Measurements from ENCODE around the gene DNAH6. TPM values are rescaled to one million over a fixed set of nuclear protein-coding genes. Genes with fewer than 3 reads are reported as not detected.

The DNAH6 gene
- total RNA-seq, 1 experiment from 2014 or later, result 0.26 TPM

- Histone ChIP-seq H3K14ac (ENCODE audit: insufficient read depth, low read length) (no peak overlapping the region), H3K23me2 (ENCODE audit: insufficient read length, low read depth, low read length, poor library complexity, severe bottlenecking) (no peaks in the 10 kb centered on the region), H2BK5ac (ENCODE audit: insufficient read length, low read length) (no peak overlapping the region), H4K8ac (replicated peaks; ENCODE audit: insufficient read length, low read depth, low read length) (no peak overlapping the region), H3K4me2 (ENCODE audit: insufficient read depth, insufficient read length, low read length) (no peak overlapping the region), H2AFZ (ENCODE audit: low read length) (no peak overlapping the region), H3K79me1 (ENCODE audit: insufficient read depth, low read depth, low read length, poor library complexity, severe bottlenecking) (no peaks in the 10 kb centered on the region), H3K23ac (ENCODE audit: insufficient read length, low read depth, low read length) (no peak overlapping the region), H2BK12ac (ENCODE audit: insufficient read length, low read depth, low read length) (no peak overlapping the region), H3K9ac (ENCODE audit: extremely low read depth, insufficient read length, low read length) (no peak overlapping the region), H2BK120ac (ENCODE audit: low read depth, low read length, poor library complexity, severe bottlenecking) (no peak overlapping the region), H4K20me1 (ENCODE audit: control insufficient read depth, insufficient read depth, insufficient read length) (no peaks in the 10 kb centered on the region), H3T11ph (ENCODE audit: low read length) (no peak overlapping the region), H3K27me3 (ENCODE audit: insufficient read depth, low read length) (no peaks in the 10 kb centered on the region), H3K27ac (ENCODE audit: insufficient read length, low read depth, low read length) (no peak overlapping the region), H3K4ac (ENCODE audit: low read depth, low read length) (no peak overlapping the region), H3K18ac (ENCODE audit: insufficient read length, low read depth, low read length) (no peak overlapping the region), H2BK20ac (ENCODE audit: low read depth, low read length, poor library complexity, severe bottlenecking) (no peak overlapping the region), H4K5ac (ENCODE audit: insufficient read length, low read depth, low read length) (no peak overlapping the region), H3K79me2 (ENCODE audit: insufficient read depth, low read length) (no peaks in the 10 kb centered on the region), H2AK5ac (ENCODE audit: insufficient read length, low read length) (no peak overlapping the region), H3K9me3 (ENCODE audit: control insufficient read depth, low read depth, low read length) (no peaks in the 10 kb centered on the region), H4K91ac (ENCODE audit: insufficient read length, low read depth, low read length) (no peak overlapping the region), H2BK15ac (ENCODE audit: low read depth, low read length) (no peak overlapping the region), H3K4me1 (ENCODE audit: insufficient read depth, low read length) (no peaks in the 10 kb centered on the region), H3K56ac (ENCODE audit: insufficient read length, low read depth, low read length) (no peak overlapping the region)
- Mint-ChIP-seq H3K4me1 (peaks cover 2 to 3% of the 10 kb centered on the region in 2 experiments; a peak in 1 of 4 replicates), H3K36me3 (ENCODE audit: insufficient read depth in 1 of 3, low read depth in 3 of 3) (peaks cover 0 to 8% (median 0%) of the 10 kb centered on the region in 3 experiments; a peak in 1 of 7 replicates), H3K27me3 (ENCODE audit: low read depth) (no peaks in the 10 kb centered on the region; the same call in 1 of the 2 replicates), H3K27ac (no peak overlapping the region), H3K4me3 (no peak overlapping the region), H3K9me3 (peaks cover 9 to 13% of the 10 kb centered on the region in 2 experiments)
- no peak for DNase-seq
- TF ChIP-seq, protein P1, sequence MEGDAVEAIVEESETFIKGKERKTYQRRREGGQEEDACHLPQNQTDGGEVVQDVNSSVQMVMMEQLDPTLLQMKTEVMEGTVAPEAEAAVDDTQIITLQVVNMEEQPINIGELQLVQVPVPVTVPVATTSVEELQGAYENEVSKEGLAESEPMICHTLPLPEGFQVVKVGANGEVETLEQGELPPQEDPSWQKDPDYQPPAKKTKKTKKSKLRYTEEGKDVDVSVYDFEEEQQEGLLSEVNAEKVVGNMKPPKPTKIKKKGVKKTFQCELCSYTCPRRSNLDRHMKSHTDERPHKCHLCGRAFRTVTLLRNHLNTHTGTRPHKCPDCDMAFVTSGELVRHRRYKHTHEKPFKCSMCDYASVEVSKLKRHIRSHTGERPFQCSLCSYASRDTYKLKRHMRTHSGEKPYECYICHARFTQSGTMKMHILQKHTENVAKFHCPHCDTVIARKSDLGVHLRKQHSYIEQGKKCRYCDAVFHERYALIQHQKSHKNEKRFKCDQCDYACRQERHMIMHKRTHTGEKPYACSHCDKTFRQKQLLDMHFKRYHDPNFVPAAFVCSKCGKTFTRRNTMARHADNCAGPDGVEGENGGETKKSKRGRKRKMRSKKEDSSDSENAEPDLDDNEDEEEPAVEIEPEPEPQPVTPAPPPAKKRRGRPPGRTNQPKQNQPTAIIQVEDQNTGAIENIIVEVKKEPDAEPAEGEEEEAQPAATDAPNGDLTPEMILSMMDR (conservative IDR thresholded peaks at IDR 0.05), result no peak
- no CpG with 5 or more reads among the region's 6 CpGs for WGBS (ENCODE audit: extremely low coverage, insufficient read length, low lambda C conversion rate)
Observed at GRCh38 chr2:84704505-84705244, 188.4 kb downstream of the DNAH6 start.
